Cerebellar nuclear complex (tissue), 1 donor: ENCODE results near the gene SPRY1.

Experiments
- DNase-seq, 2 experiments: peaks; one replicate each; lab custom pipeline; 2025; lab: John Stamatoyannopoulos, UW

SPRY1 gene

GRCh38 chr4:123411514-123411913, 14.9 kb downstream of the SPRY1 start:
- no peak for DNase-seq

GRCh38 chr4:123412091-123412505, 15.5 kb downstream of the SPRY1 start:
- DNase-seq, result no peak

GRCh38 chr4:123412700-123413512, 16.3 kb downstream of the SPRY1 start:
- DNase-seq, result no peak

GRCh38 chr4:123415576-123415975, 19.0 kb downstream of the SPRY1 start:
- no peak for DNase-seq

GRCh38 chr4:123415977-123416376, 19.4 kb downstream of the SPRY1 start:
- no peak for DNase-seq

- DNase-seq, result no peak
Observed at GRCh38 chr4:123417813-123418212, 21.2 kb downstream of the SPRY1 start.

GRCh38 chr4:123418351-123418931, 21.8 kb downstream of the SPRY1 start:
- DNase-seq, result no peak

- no peak for DNase-seq
Observed at GRCh38 chr4:123419885-123420755, 23.5 kb downstream of the SPRY1 start.

- DNase-seq, result no peak
Observed at GRCh38 chr4:123421227-123421936, 24.8 kb downstream of the SPRY1 start.

GRCh38 chr4:123421937-123422781, 25.6 kb downstream of the SPRY1 start:
- no peak for DNase-seq

- no peak for DNase-seq
Observed at GRCh38 chr4:123423819-123424218, 27.2 kb downstream of the SPRY1 start.

GRCh38 chr4:123427951-123428350, 31.4 kb downstream of the SPRY1 start:
- DNase-seq, result no peak

- no peak for DNase-seq
Observed at GRCh38 chr4:123430031-123430430, 33.4 kb downstream of the SPRY1 start.

- no peak for DNase-seq
Observed at GRCh38 chr4:123430501-123430900, 33.9 kb downstream of the SPRY1 start.

GRCh38 chr4:123433573-123433972, 37.0 kb downstream of the SPRY1 start:
- DNase-seq, result no peak

- DNase-seq, result no peak
Observed at GRCh38 chr4:123433976-123434375, 37.4 kb downstream of the SPRY1 start.

GRCh38 chr4:123435246-123436113, 38.9 kb downstream of the SPRY1 start:
- no peak for DNase-seq

- no peak for DNase-seq
Observed at GRCh38 chr4:123438031-123438430, 41.4 kb downstream of the SPRY1 start.

GRCh38 chr4:123443401-123444289, 47.0 kb downstream of the SPRY1 start:
- no peak for DNase-seq
